A673 (cell line): ENCODE results near the gene NAV1. TPM values are rescaled to one million over a fixed set of nuclear protein-coding genes. Genes with fewer than 3 reads are reported as not detected.

Source experiments
- BruUV-seq: library from RNA; stranded (reverse); fragments of 400-500 nt; replicated peaks from 2 replicates; lab custom pipeline; 2021; lab: Mats Ljungman, UMichigan
- CTCF ChIA-PET: fragments of 300-600 bp; sonication (Branson Sonifier 250); formaldehyde crosslinking; loops from one replicate; lab custom pipeline; 2022; ENCODE audit warnings: antibody characterized with exemption; lab: Charles Lee
- POLR2A ChIA-PET: fragments of 300-600 bp; sonication (Branson Sonifier 250); formaldehyde crosslinking; loops from one replicate; lab custom pipeline; 2022; ENCODE audit warnings: antibody characterized with exemption; ENCODE audit not compliant: low non-redundant PET; lab: Charles Lee
- DNase-seq: peaks from one replicate; pipeline ENCODE4 v3.0.0-alpha.2; 2015; ENCODE audit warnings: low spot score
- H3K27ac ChIP-seq: fragments of 200-600 bp; sonication (generic); 2 replicates; pipeline ENCODE4 v1.5.1; 2016; ENCODE audit warnings: mixed run types, low read depth, mild to moderate bottlenecking, mixed read lengths, antibody characterized with exemption, low read length; ENCODE audit not compliant: poor library complexity, severe bottlenecking
- H3K27me3 ChIP-seq: fragments of 200-600 bp; sonication (generic); replicated peaks from 2 replicates; pipeline ENCODE4 v1.6.1; 2017; ENCODE audit warnings: mixed run types, low read depth, mild to moderate bottlenecking, mixed read lengths, antibody characterized with exemption, low read length; ENCODE audit not compliant: insufficient read depth, poor library complexity
- H3K36me3 ChIP-seq: fragments of 200-600 bp; sonication (generic); 2 replicates; pipeline ENCODE4 v1.6.1; 2016; ENCODE audit warnings: mixed run types, mild to moderate bottlenecking, mixed read lengths, antibody characterized with exemption, low read length; ENCODE audit not compliant: insufficient read depth, poor library complexity, severe bottlenecking
- H3K4me1 ChIP-seq: fragments of 200-600 bp; sonication (generic); 2 replicates; pipeline ENCODE4 v1.6.1; 2017; ENCODE audit warnings: mixed run types, mild to moderate bottlenecking, mixed read lengths, antibody characterized with exemption, low read length; ENCODE audit not compliant: insufficient read depth, poor library complexity, severe bottlenecking
- H3K4me3 ChIP-seq: fragments of 200-600 bp; sonication (generic); 2 replicates; pipeline ENCODE4 v1.5.1; 2016; ENCODE audit warnings: low read depth, mixed run types, mild to moderate bottlenecking, mixed read lengths, low read length; ENCODE audit not compliant: poor library complexity, severe bottlenecking
- H3K9me3 ChIP-seq: fragments of 200-600 bp; sonication (generic); 2 replicates; pipeline ENCODE4 v1.6.1; 2016; ENCODE audit warnings: mixed run types, low read depth, mild to moderate bottlenecking, mixed read lengths, antibody characterized with exemption, low read length; ENCODE audit not compliant: poor library complexity, severe bottlenecking
- EZH2 ChIP-seq: fragments of 200-600 bp; sonication (generic); IDR thresholded peaks from 2 replicates; pipeline ENCODE4 v1.6.1; 2017; ENCODE audit warnings: borderline replicate concordance, low read depth, mild to moderate bottlenecking, mixed read lengths, antibody characterized with exemption, low read length; ENCODE audit not compliant: poor library complexity, severe bottlenecking
- intact Hi-C: fragments of 100-400 bp; cut with micrococcal nuclease; formaldehyde crosslinking; loops from one replicate; pipeline ENCODE4 v1.10.0; 2022; ENCODE audit not compliant: unreplicated experiment
- total RNA-seq: library from RNA; stranded (reverse); gene quantifications from 2 replicates; pipeline ENCODE4 v1.2.3, GENCODE V29; 2021
- TF ChIP-seq, protein P1 (sequence below): fragments of 300-800, 200-600 bp; sonication (generic); conservative IDR thresholded peaks from 2 replicates; pipeline ENCODE4 v1.5.1; 2017; ENCODE audit warnings: low read depth, mild to moderate bottlenecking, antibody characterized with exemption, low read length, moderate library complexity, mixed read lengths

The NAV1 gene
- total RNA-seq, 1 experiment from 2014 or later = 48.2 TPM

DNA sequence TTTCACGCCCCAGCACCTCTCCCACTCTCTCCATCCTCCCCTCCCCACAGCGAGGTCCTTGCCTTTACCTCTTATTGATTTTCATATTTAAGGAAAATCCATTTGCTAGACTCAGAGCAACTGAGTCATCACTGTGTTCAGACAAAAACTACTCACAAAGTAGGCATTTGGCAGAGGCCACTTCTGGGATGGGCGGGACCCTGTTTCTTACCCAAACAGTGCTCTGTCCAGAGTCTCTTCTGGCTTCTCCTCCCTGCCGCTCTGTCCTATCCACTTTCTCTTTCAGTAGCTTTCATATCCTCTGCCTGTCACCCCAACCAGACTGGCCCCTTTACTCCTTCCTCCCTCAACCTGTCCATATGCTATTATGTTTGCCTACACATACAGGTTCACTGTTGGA is 2.4 kb upstream of the NAV1 start:
- no peak for TF ChIP-seq EZH2
- TF ChIP-seq, protein P1, sequence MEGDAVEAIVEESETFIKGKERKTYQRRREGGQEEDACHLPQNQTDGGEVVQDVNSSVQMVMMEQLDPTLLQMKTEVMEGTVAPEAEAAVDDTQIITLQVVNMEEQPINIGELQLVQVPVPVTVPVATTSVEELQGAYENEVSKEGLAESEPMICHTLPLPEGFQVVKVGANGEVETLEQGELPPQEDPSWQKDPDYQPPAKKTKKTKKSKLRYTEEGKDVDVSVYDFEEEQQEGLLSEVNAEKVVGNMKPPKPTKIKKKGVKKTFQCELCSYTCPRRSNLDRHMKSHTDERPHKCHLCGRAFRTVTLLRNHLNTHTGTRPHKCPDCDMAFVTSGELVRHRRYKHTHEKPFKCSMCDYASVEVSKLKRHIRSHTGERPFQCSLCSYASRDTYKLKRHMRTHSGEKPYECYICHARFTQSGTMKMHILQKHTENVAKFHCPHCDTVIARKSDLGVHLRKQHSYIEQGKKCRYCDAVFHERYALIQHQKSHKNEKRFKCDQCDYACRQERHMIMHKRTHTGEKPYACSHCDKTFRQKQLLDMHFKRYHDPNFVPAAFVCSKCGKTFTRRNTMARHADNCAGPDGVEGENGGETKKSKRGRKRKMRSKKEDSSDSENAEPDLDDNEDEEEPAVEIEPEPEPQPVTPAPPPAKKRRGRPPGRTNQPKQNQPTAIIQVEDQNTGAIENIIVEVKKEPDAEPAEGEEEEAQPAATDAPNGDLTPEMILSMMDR = no peak
- Histone ChIP-seq H3K27me3 (no peaks in the 10 kb centered on the region), H3K9me3 (no peaks in the 10 kb centered on the region), H3K4me1 (peaks cover 54% of the 10 kb centered on the region), H3K27ac (no peak overlapping the region), H3K36me3 (no peaks in the 10 kb centered on the region), H3K4me3 (no peak overlapping the region)
- intact Hi-C loops = loop anchor here (10.0 kb wide), 2 partner anchors 338 to 598 kb away; no protein-coding TSS in a partner anchor
- no peak for DNase-seq
- BruUV-seq = no TSS peak
- ChIA-PET CTCF (interaction anchor here (1.3 kb wide), 1 partner anchor 24 kb away, joined by 4 read pairs; no protein-coding TSS in a partner anchor), POLR2A (interaction anchor here (0.6 to 0.7 kb wide), 2 partner anchors 30 to 1294 kb away, joined by 3 to 4 read pairs; partner anchors contain the start of gene CSRP1)

- BruUV-seq = no TSS peak
- intact Hi-C loops = loop anchor here (10.0 kb wide), 2 partner anchors 338 to 598 kb away; no protein-coding TSS in a partner anchor
Measured at GRCh38 chr1:201537028-201537427, 1.9 kb upstream of the NAV1 start.

GRCh38 chr1:201537467-201537866 is 1.5 kb upstream of the NAV1 start:
- no peak for DNase-seq
- Histone ChIP-seq H3K9me3 (no peaks in the 10 kb centered on the region), H3K27me3 (no peaks in the 10 kb centered on the region), H3K4me3 (no peak overlapping the region), H3K4me1 (peaks cover 57% of the 10 kb centered on the region), H3K27ac (no peak overlapping the region), H3K36me3 (no peaks in the 10 kb centered on the region)
- ChIA-PET CTCF (no interaction called here), POLR2A (interaction anchor here (0.6 kb wide), 1 partner anchor 19 kb away, joined by 6 read pairs; no protein-coding TSS in a partner anchor)
- intact Hi-C loops = loop anchor here (10.0 kb wide), 2 partner anchors 337 to 597 kb away; no protein-coding TSS in a partner anchor
- BruUV-seq = no TSS peak
- TF ChIP-seq EZH2 = no peak
- TF ChIP-seq, protein P1 = no peak

More at GRCh38 chr1:201537028-201537427, 1.9 kb upstream of the NAV1 start:
- Histone ChIP-seq H3K9me3 (no peaks in the 10 kb centered on the region), H3K4me3 (no peak overlapping the region), H3K27me3 (no peaks in the 10 kb centered on the region), H3K4me1 (peaks cover 54% of the 10 kb centered on the region), H3K36me3 (no peaks in the 10 kb centered on the region), H3K27ac (no peak overlapping the region)
- TF ChIP-seq, protein P1 = no peak
- no peak for TF ChIP-seq EZH2
- no peak for DNase-seq
- POLR2A ChIA-PET = interaction anchor here (0.6 to 0.7 kb wide), 3 partner anchors 19 to 1294 kb away, joined by 3 to 6 read pairs (median 4); partner anchors contain the start of gene CSRP1
- CTCF ChIA-PET = no interaction called here
